Measurements from ENCODE around the gene WSB2. TPM values are rescaled to one million over a fixed set of nuclear protein-coding genes. Genes with fewer than 3 reads are reported as not detected.

The WSB2 gene
- total and polyA plus RNA-seq, 7 experiments from 2014 or later = 10.2 to 52.2 (median 18.5) TPM

GRCh38 chr12:118059341-118060191 lies 1.4 kb downstream of the WSB2 start:
- no peak for ATAC-seq
- Mint-ChIP-seq H3K4me1 (peaks cover 36 to 59% (median 51%) of the 10 kb centered on the region in 7 donors), H3K9me3 (peaks cover 0 to 2% (median 0%) of the 10 kb centered on the region in 11 donors), H3K36me3 (peaks cover 0 to 3% (median 0%) of the 10 kb centered on the region in 5 donors), H3K27me3 (no peaks in the 10 kb centered on the region), H3K4me3 (peak overlapping the region; percentile 80 to 100 (median 91)), H3K27ac (peak overlapping the region; percentile 91 to 96 (median 93))
- POLR2A ChIA-PET = interaction anchor here (0.5 to 2.3 kb wide), 4 partner anchors 9 to 282 kb away, joined by 3 to 9 read pairs (median 4); partner anchors contain the start of gene RFC5
- Histone ChIP-seq H3K36me3 (ENCODE audit: control insufficient read depth in 2 of 3, insufficient read depth in 3 of 3, low read length in 3 of 3) (peaks cover 0 to 8% (median 0%) of the 10 kb centered on the region in 3 experiments), H3K27me3 (ENCODE audit: control insufficient read depth in 2 of 2, insufficient read depth in 2 of 2, low read length in 2 of 2) (no peaks in the 10 kb centered on the region), H3K4me1 (ENCODE audit: control insufficient read depth in 2 of 2, insufficient read depth in 2 of 2, low read length in 2 of 2) (peaks cover 13 to 18% of the 10 kb centered on the region in 2 donors), H3K9me3 (ENCODE audit: control insufficient read depth in 2 of 3, low read length in 3 of 3) (no peaks in the 10 kb centered on the region), H3K4me3 (ENCODE audit: low read length) (peak overlapping the region; percentile 69), H3K27ac (ENCODE audit: low read depth, low read length) (peak overlapping the region; percentile 80)
- DNase-seq = no peak
- intact Hi-C loops (cut with micrococcal nuclease) = loop anchor here (1.0 to 10.0 kb wide), 11 partner anchors 43 to 1783 kb away; partner anchors contain the start of genes FBXO21 (in 1 of the 2), MED13L (in 1 of the 2), PRKAB1 (in 1 of the 2) and RFC5 (in 1 of the 2)
- CTCF ChIA-PET = interaction anchor here (1.3 kb wide), 1 partner anchor 8 kb away, joined by 4 read pairs; no protein-coding TSS in a partner anchor

- POLR2A ChIA-PET = interaction anchor here (0.7 to 2.3 kb wide), 2 partner anchors 9 to 42 kb away, joined by 3 to 9 read pairs; partner anchors contain the start of gene RFC5
- Mint-ChIP-seq H3K4me1 (peaks cover 33 to 52% (median 44%) of the 10 kb centered on the region in 7 donors), H3K4me3 (peak overlapping the region in 4 of 10 donors; percentile 80 to 96 (median 88)), H3K36me3 (peaks cover 0 to 3% (median 0%) of the 10 kb centered on the region in 5 donors), H3K9me3 (peaks cover 0 to 2% (median 0%) of the 10 kb centered on the region in 11 donors), H3K27me3 (no peaks in the 10 kb centered on the region), H3K27ac (peak overlapping the region in 7 of 9 donors; percentile 46 to 96 (median 93))
- Histone ChIP-seq H3K4me1 (ENCODE audit: control insufficient read depth in 2 of 2, insufficient read depth in 2 of 2, low read length in 2 of 2) (peaks cover 12 to 16% of the 10 kb centered on the region in 2 donors), H3K36me3 (ENCODE audit: control insufficient read depth in 2 of 3, insufficient read depth in 3 of 3, low read length in 3 of 3) (peaks cover 0 to 8% (median 0%) of the 10 kb centered on the region in 3 experiments), H3K9me3 (ENCODE audit: control insufficient read depth in 2 of 3, low read length in 3 of 3) (no peaks in the 10 kb centered on the region), H3K27ac (ENCODE audit: low read depth, low read length) (peak overlapping the region; percentile 80), H3K27me3 (ENCODE audit: control insufficient read depth in 2 of 2, insufficient read depth in 2 of 2, low read length in 2 of 2) (no peaks in the 10 kb centered on the region), H3K4me3 (ENCODE audit: low read length) (no peak overlapping the region)
- DNase-seq = no peak
- CTCF ChIA-PET = interaction anchor here (1.3 kb wide), 1 partner anchor 9 kb away, joined by 4 read pairs; no protein-coding TSS in a partner anchor
- intact Hi-C loops (cut with micrococcal nuclease) = no loop called here
- ATAC-seq = no peak
Measured at GRCh38 chr12:118058881-118059280, 2.1 kb downstream of the WSB2 start.

GRCh38 chr12:118058227-118058626 lies 2.8 kb downstream of the WSB2 start:
- Histone ChIP-seq H3K4me3 (ENCODE audit: low read length) (no peak overlapping the region), H3K9me3 (ENCODE audit: control insufficient read depth in 2 of 3, low read length in 3 of 3) (no peaks in the 10 kb centered on the region), H3K27me3 (ENCODE audit: control insufficient read depth in 2 of 2, insufficient read depth in 2 of 2, low read length in 2 of 2) (no peaks in the 10 kb centered on the region), H3K36me3 (ENCODE audit: control insufficient read depth in 2 of 3, insufficient read depth in 3 of 3, low read length in 3 of 3) (peaks cover 0 to 8% (median 0%) of the 10 kb centered on the region in 3 experiments), H3K4me1 (ENCODE audit: control insufficient read depth in 2 of 2, insufficient read depth in 2 of 2, low read length in 2 of 2) (peaks cover 12 to 21% of the 10 kb centered on the region in 2 donors), H3K27ac (ENCODE audit: low read depth, low read length) (no peak overlapping the region)
- no peak for DNase-seq
- H3K27ac Mint-ChIP-seq = peak overlapping the region in 7 of 9 donors; percentile 40 to 96 (median 93)
- ChIA-PET POLR2A (interaction anchor here (0.6 kb wide), 1 partner anchor 10 kb away, joined by 6 read pairs; no protein-coding TSS in a partner anchor), CTCF (no interaction called here)
- intact Hi-C loops (cut with micrococcal nuclease) = no loop called here
- no peak overlapping the region for H3K4me3 Mint-ChIP-seq
- H3K36me3 Mint-ChIP-seq = peaks cover 0 to 9% (median 2%) of the 10 kb centered on the region in 5 donors
- H3K27me3 Mint-ChIP-seq = no peaks in the 10 kb centered on the region
- peaks cover 0 to 2% (median 0%) of the 10 kb centered on the region in 11 donors for H3K9me3 Mint-ChIP-seq
- no peak for ATAC-seq
- H3K4me1 Mint-ChIP-seq = peaks cover 34 to 50% (median 40%) of the 10 kb centered on the region in 7 donors

GRCh38 chr12:118055865-118056773 lies 4.9 kb downstream of the WSB2 start:
- Histone ChIP-seq H3K27ac (ENCODE audit: low read depth, low read length) (no peak overlapping the region), H3K27me3 (ENCODE audit: control insufficient read depth in 2 of 2, insufficient read depth in 2 of 2, low read length in 2 of 2) (no peaks in the 10 kb centered on the region), H3K36me3 (ENCODE audit: control insufficient read depth in 2 of 3, insufficient read depth in 3 of 3, low read length in 3 of 3) (peaks cover 0 to 21% (median 0%) of the 10 kb centered on the region in 3 experiments), H3K4me1 (ENCODE audit: control insufficient read depth in 2 of 2, insufficient read depth in 2 of 2, low read length in 2 of 2) (peaks cover 12 to 27% of the 10 kb centered on the region in 2 donors), H3K9me3 (ENCODE audit: control insufficient read depth in 2 of 3, low read length in 3 of 3) (no peaks in the 10 kb centered on the region), H3K4me3 (ENCODE audit: low read length) (no peak overlapping the region)
- ATAC-seq (no peak), DNase-seq (no peak)
- H3K27me3 Mint-ChIP-seq = no peaks in the 10 kb centered on the region
- ChIA-PET POLR2A (interaction anchor here (1.2 to 1.6 kb wide), 2 partner anchors 9 to 80 kb away, joined by 4 read pairs; partner anchors contain the start of gene PEBP1), CTCF (interaction anchor here (0.7 to 2.2 kb wide), 2 partner anchors 9 to 179 kb away, joined by 5 to 10 read pairs; no protein-coding TSS in a partner anchor)
- H3K36me3 Mint-ChIP-seq = peaks cover 4 to 23% (median 15%) of the 10 kb centered on the region in 5 donors
- H3K4me3 Mint-ChIP-seq = no peak overlapping the region
- peak overlapping the region in 5 of 9 donors; percentile 28 to 69 (median 55) for H3K27ac Mint-ChIP-seq
- H3K9me3 Mint-ChIP-seq = peaks cover 0 to 2% (median 0%) of the 10 kb centered on the region in 11 donors
- intact Hi-C loops (cut with micrococcal nuclease) = loop anchor here in 1 of 2 donors (1.0 kb wide), 1 partner anchor 181 kb away; no protein-coding TSS in a partner anchor
- H3K4me1 Mint-ChIP-seq = peaks cover 22 to 44% (median 37%) of the 10 kb centered on the region in 7 donors

GRCh38 chr12:118055144-118055557 lies 5.8 kb downstream of the WSB2 start:
- ChIA-PET CTCF (interaction anchor here (0.6 to 2.2 kb wide), 2 partner anchors 10 to 36 kb away, joined by 4 to 10 read pairs; no protein-coding TSS in a partner anchor), POLR2A (interaction anchor here (1.2 kb wide), 1 partner anchor 10 kb away, joined by 4 read pairs; no protein-coding TSS in a partner anchor)
- ATAC-seq (peak; percentile 89), DNase-seq (peak; percentile 22 to 64 (median 56))
- Mint-ChIP-seq H3K27me3 (no peaks in the 10 kb centered on the region), H3K9me3 (peaks cover 0 to 2% (median 0%) of the 10 kb centered on the region in 11 donors), H3K36me3 (peaks cover 8 to 27% (median 19%) of the 10 kb centered on the region in 5 donors), H3K27ac (peak overlapping the region in 6 of 9 donors; percentile 41 to 84 (median 76)), H3K4me1 (peaks cover 20 to 41% (median 35%) of the 10 kb centered on the region in 7 donors), H3K4me3 (no peak overlapping the region)
- peaks cover 0 to 27% (median 0%) of the 10 kb centered on the region in 3 experiments for H3K36me3 ChIP-seq (ENCODE audit: control insufficient read depth in 2 of 3, insufficient read depth in 3 of 3, low read length in 3 of 3)
- no peaks in the 10 kb centered on the region for H3K9me3 ChIP-seq (ENCODE audit: control insufficient read depth in 2 of 3, low read length in 3 of 3)
- no peak overlapping the region for H3K27ac ChIP-seq (ENCODE audit: low read depth, low read length)
- peaks cover 10 to 25% of the 10 kb centered on the region in 2 donors for H3K4me1 ChIP-seq (ENCODE audit: control insufficient read depth in 2 of 2, insufficient read depth in 2 of 2, low read length in 2 of 2)
- H3K4me3 ChIP-seq (ENCODE audit: low read length) = no peak overlapping the region
- intact Hi-C loops (cut with micrococcal nuclease) = loop anchor here in 1 of 2 donors (1.0 kb wide), 1 partner anchor 180 kb away; no protein-coding TSS in a partner anchor
- no peaks in the 10 kb centered on the region for H3K27me3 ChIP-seq (ENCODE audit: control insufficient read depth in 2 of 2, insufficient read depth in 2 of 2, low read length in 2 of 2)
